Central memory CD8-positive, alpha-beta T cell (primary cell): Measurements from ENCODE around the gene MDM4.

Experiments used
- ATAC-seq: fragments of 150-1000 bp; cut with Tn5 transposase; replicated peaks from 2 replicates; pipeline ENCODE4 v1.10.0; 2022; ENCODE audit warnings: mild to moderate bottlenecking, moderate FRiP score, moderate number of reproducible peaks; ENCODE audit not compliant: poor library complexity, severe bottlenecking; ENCODE audit errors: extremely low read depth
- DNase-seq, 2 donors: peaks; one replicate each; pipeline ENCODE4 v3.0.0; 2021; ENCODE audit warnings: low spot score in 2 of 2
- H3K27ac Mint-ChIP-seq: one replicate; pipeline ENCODE4 v1.8.0; 2022; ENCODE audit warnings: low read depth, mild to moderate bottlenecking, moderate library complexity, mixed read lengths
- H3K27me3 Mint-ChIP-seq: one replicate; pipeline ENCODE4 v1.8.0; 2022; ENCODE audit warnings: mixed read lengths
- H3K36me3 Mint-ChIP-seq: one replicate; pipeline ENCODE4 v1.8.0; 2022; ENCODE audit warnings: mild to moderate bottlenecking, moderate library complexity, mixed read lengths; ENCODE audit not compliant: insufficient read depth
- H3K4me1 Mint-ChIP-seq: one replicate; pipeline ENCODE4 v1.8.0; 2022; ENCODE audit warnings: mixed read lengths
- H3K4me3 Mint-ChIP-seq: one replicate; pipeline ENCODE4 v1.8.0; 2022; ENCODE audit warnings: mild to moderate bottlenecking, moderate library complexity, mixed read lengths
- H3K9me3 Mint-ChIP-seq: one replicate; pipeline ENCODE4 v1.8.0; 2022; ENCODE audit warnings: mixed read lengths

MDM4 gene

DNA sequence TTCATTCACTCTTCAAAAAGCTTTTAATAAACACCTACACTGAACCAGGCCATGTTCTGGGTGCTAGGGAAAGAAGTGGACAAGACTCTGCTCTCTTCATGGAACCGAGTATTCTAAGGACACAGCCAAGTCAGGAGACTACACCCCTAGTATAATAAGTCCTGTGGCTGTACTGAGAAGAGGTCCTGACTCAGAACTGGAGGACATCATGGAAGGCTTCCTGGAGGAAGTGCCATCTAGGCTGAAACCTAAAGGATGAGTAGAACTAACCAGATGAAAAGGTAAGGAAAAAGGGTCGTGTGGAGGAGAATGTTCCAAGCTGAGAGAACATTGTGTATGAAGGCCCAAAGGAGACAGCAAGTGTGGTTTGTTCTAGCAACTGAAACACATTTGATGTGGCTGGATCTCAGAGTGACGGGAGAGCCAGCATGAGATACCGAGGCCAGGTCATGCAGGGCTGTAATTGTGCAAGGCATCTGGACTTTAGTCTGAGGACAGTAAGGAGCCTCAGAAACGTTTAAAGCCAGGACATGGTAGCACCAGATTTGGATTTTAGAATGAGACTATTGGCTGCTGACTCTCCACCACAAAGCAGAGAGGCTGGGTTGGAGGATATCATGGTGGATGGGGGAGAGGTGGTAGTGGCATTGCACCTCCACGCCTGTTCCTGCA is 86.8 kb downstream of the MDM4 start:
- Mint-ChIP-seq H3K9me3 (no peaks in the 10 kb centered on the region), H3K4me1 (no peaks in the 10 kb centered on the region)

DNA sequence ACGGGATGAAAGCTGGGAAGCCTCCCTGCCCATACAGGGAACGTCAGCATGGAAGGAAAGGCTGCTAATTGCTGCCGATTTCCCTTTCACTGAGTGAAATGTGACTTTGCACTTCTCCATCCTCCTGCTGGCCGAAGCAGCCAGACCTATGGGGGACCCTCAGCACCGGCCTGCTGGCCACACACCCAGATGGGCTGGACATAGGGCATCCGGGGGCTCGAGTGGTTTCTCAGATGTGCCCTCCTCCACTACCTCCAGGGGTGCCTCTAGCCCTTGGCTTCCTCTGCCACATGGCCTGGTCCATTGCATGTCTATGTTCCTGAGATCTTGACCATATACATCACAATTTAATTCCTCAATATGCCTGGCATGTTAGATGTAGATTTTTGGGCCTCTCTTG is 89.6 kb downstream of the MDM4 start:
- DNase-seq (no peak), ATAC-seq (no peak)
- Mint-ChIP-seq H3K27me3 (peaks cover 39% of the 10 kb centered on the region), H3K36me3 (no peaks in the 10 kb centered on the region), H3K27ac (no peak overlapping the region), H3K4me1 (no peaks in the 10 kb centered on the region), H3K9me3 (no peaks in the 10 kb centered on the region), H3K4me3 (no peak overlapping the region)

More for the DNA sequence above, 86.8 kb downstream of the MDM4 start:
- H3K4me3 Mint-ChIP-seq: no peak overlapping the region
- H3K27me3 Mint-ChIP-seq: peaks cover 23% of the 10 kb centered on the region
- DNase-seq (no peak), ATAC-seq (no peak)
- no peak overlapping the region for H3K27ac Mint-ChIP-seq
- H3K36me3 Mint-ChIP-seq: no peaks in the 10 kb centered on the region
